ENCODE measurements around the gene KBTBD2. TPM values are rescaled to one million over a fixed set of nuclear protein-coding genes. Genes with fewer than 3 reads are reported as not detected.
"Not testable (repeated sequence)": the region's sequence is repeated elsewhere in the genome, so short reads cannot be mapped to it uniquely, and the experiment has no call there.

KBTBD2 gene
- total and polyA plus RNA-seq, 2 donors (not counting 1 experiment from before 2014, with no cell fraction given) = 38.9 to 62.1 TPM

DNA sequence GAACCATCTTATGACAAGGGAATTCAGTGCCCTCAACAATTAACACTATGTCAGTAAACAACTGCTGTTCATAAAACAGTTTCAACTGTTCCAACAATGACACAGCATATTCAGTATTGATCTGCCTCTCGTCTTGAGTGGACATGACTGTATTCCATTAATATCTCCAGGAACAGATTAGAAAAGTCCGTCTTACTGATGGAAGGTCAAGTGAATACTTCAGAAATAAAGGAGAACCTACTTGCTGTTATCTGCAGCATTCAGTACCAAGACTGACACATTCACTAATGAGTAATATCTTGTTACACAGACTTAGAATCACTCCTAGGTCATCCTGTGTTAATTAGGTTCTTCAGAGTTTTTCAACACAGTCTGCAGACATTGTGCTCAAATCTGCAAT, 12.1 kb downstream of the KBTBD2 start:
- H3K36me3 ChIP-seq (replicated peaks in 1 of 2; ENCODE audit: control extremely low read depth in 1 of 2, control insufficient read depth in 1 of 2, extremely low read depth in 1 of 2, insufficient read depth in 2 of 2, low read length in 1 of 2) = peaks cover 6 to 21% of the 10 kb centered on the region in 2 experiments
- Mint-ChIP-seq H3K4me3 (no peak overlapping the region), H3K4me1 (peaks cover 48% of the 10 kb centered on the region), H3K27ac (no peak overlapping the region), H3K27me3 (no peaks in the 10 kb centered on the region), H3K9me3 (ENCODE audit: insufficient read depth) (no peaks in the 10 kb centered on the region)
- no peak for TF ChIP-seq EZH2 (IDR thresholded peaks at IDR 0.05; ENCODE audit: borderline replicate concordance, insufficient read depth, low read depth, low read length, poor library complexity, severe bottlenecking)
- TF ChIP-seq, protein P1, sequence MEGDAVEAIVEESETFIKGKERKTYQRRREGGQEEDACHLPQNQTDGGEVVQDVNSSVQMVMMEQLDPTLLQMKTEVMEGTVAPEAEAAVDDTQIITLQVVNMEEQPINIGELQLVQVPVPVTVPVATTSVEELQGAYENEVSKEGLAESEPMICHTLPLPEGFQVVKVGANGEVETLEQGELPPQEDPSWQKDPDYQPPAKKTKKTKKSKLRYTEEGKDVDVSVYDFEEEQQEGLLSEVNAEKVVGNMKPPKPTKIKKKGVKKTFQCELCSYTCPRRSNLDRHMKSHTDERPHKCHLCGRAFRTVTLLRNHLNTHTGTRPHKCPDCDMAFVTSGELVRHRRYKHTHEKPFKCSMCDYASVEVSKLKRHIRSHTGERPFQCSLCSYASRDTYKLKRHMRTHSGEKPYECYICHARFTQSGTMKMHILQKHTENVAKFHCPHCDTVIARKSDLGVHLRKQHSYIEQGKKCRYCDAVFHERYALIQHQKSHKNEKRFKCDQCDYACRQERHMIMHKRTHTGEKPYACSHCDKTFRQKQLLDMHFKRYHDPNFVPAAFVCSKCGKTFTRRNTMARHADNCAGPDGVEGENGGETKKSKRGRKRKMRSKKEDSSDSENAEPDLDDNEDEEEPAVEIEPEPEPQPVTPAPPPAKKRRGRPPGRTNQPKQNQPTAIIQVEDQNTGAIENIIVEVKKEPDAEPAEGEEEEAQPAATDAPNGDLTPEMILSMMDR (IDR thresholded peaks at IDR 0.05) = no peak
- peaks cover 97% of the 10 kb centered on the region for H4K20me1 ChIP-seq (ENCODE audit: control insufficient read depth, insufficient read depth, low read length, poor library complexity, severe bottlenecking)
- CTCF ChIA-PET = interaction anchor here (1.5 kb wide), 1 partner anchor 33 kb away, joined by 6 read pairs; no protein-coding TSS in a partner anchor
- no peak overlapping the region for H3K9ac ChIP-seq (ENCODE audit: low read length)
- peaks cover 0 to 19% of the 10 kb centered on the region in 2 donors for H3K4me1 ChIP-seq (ENCODE audit: control insufficient read depth in 2 of 2, insufficient read depth in 2 of 2, low read length in 2 of 2)
- intact Hi-C loops (cut with micrococcal nuclease) = no loop called here
- H3K4me2 ChIP-seq (replicated peaks; ENCODE audit: low read depth, low read length, poor library complexity, severe bottlenecking) = no peak overlapping the region
- peak overlapping the region in 1 of 2 donors; percentile 47 for H3K27ac ChIP-seq (ENCODE audit: low read length in 2 of 2)
- WGBS (ENCODE audit: insufficient coverage) = no CpG with 5 or more reads among the region's 2 CpGs
- H3K9me3 ChIP-seq (ENCODE audit: control extremely low read depth in 1 of 3, control insufficient read depth in 2 of 3, insufficient read depth in 1 of 3, low read length in 2 of 3) = no peaks in the 10 kb centered on the region
- POLR2A ChIA-PET = no interaction called here
- no peak overlapping the region for H3K4me3 ChIP-seq (ENCODE audit: control extremely low read depth in 1 of 5, extremely low read depth in 1 of 5, insufficient read depth in 1 of 5, low read depth in 2 of 5, low read length in 4 of 5)
- peaks cover 96% of the 10 kb centered on the region for H3K79me2 ChIP-seq (ENCODE audit: control insufficient read depth, insufficient read depth, low read length)
- H2AFZ ChIP-seq (ENCODE audit: insufficient read depth, low read depth, low read length, poor library complexity, severe bottlenecking) = no peak overlapping the region
- DNase-seq (no peak), ATAC-seq (ENCODE audit: low read depth) (no peak)
- H3K27me3 ChIP-seq (replicated peaks in 1 of 4; ENCODE audit: control extremely low read depth in 1 of 4, control insufficient read depth in 3 of 4, insufficient read depth in 4 of 4, low read length in 3 of 4) = no peaks in the 10 kb centered on the region

DNA sequence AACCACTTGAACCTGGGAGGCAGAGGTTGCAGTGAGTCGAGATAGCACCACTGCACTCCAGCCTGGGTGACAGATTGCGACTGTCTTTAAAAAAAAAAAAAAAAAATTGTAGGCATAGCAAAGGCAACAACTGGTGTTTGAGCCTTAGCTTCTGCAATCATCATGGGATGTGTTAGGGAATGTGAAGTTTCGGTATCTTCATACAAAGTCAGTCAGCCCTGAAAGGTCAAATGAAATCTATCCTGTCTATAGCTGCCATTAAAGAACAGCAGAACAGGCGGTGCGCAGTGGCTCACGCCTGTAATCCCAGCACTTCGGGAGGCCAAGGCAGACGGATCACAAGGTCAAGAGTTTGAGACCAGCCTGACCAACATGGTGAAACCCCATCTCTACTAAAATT, 13.5 kb downstream of the KBTBD2 start:
- intact Hi-C loops (cut with micrococcal nuclease); H3K27ac Mint-ChIP-seq; H3K4me3 ChIP-seq (ENCODE audit: control extremely low read depth in 1 of 5, extremely low read depth in 1 of 5, insufficient read depth in 1 of 5, low read depth in 2 of 5, low read length in 4 of 5); H3K4me2 ChIP-seq (replicated peaks; ENCODE audit: low read depth, low read length, poor library complexity, severe bottlenecking); H3K27me3 Mint-ChIP-seq; H3K4me3 Mint-ChIP-seq; H3K27me3 ChIP-seq (replicated peaks in 1 of 4; ENCODE audit: control extremely low read depth in 1 of 4, control insufficient read depth in 3 of 4, insufficient read depth in 4 of 4, low read length in 3 of 4); H3K9me3 ChIP-seq (ENCODE audit: control extremely low read depth in 1 of 3, control insufficient read depth in 2 of 3, insufficient read depth in 1 of 3, low read length in 2 of 3); POLR2A ChIA-PET; H3K27ac ChIP-seq (ENCODE audit: low read length in 2 of 2); DNase-seq; H3K9ac ChIP-seq (ENCODE audit: low read length); H3K9me3 Mint-ChIP-seq (ENCODE audit: insufficient read depth); H2AFZ ChIP-seq (ENCODE audit: insufficient read depth, low read depth, low read length, poor library complexity, severe bottlenecking); ATAC-seq (ENCODE audit: low read depth): not testable (repeated sequence)
- 95% methylated on average over 6 of the region's 8 CpGs for WGBS (ENCODE audit: insufficient coverage)
- peaks cover 36% of the 10 kb centered on the region for H3K4me1 Mint-ChIP-seq
- H3K36me3 ChIP-seq (replicated peaks in 1 of 2; ENCODE audit: control extremely low read depth in 1 of 2, control insufficient read depth in 1 of 2, extremely low read depth in 1 of 2, insufficient read depth in 2 of 2, low read length in 1 of 2) = peaks cover 5 to 29% of the 10 kb centered on the region in 2 experiments
- H3K79me2 ChIP-seq (ENCODE audit: control insufficient read depth, insufficient read depth, low read length) = peaks cover 96% of the 10 kb centered on the region
- peaks cover 0 to 14% of the 10 kb centered on the region in 2 donors for H3K4me1 ChIP-seq (ENCODE audit: control insufficient read depth in 2 of 2, insufficient read depth in 2 of 2, low read length in 2 of 2)
- CTCF ChIA-PET = interaction anchor here (0.7 to 1.6 kb wide), 2 partner anchors 25 to 32 kb away, joined by 5 to 7 read pairs; no protein-coding TSS in a partner anchor
- peaks cover 84% of the 10 kb centered on the region for H4K20me1 ChIP-seq (ENCODE audit: control insufficient read depth, insufficient read depth, low read length, poor library complexity, severe bottlenecking)

All from B cell (primary cell).